GM21423 (cell line): ENCODE measurements around the gene CNST.
"Not testable (repeated sequence)": the region's sequence is repeated elsewhere in the genome, so short reads cannot be mapped to it uniquely, and the experiment has no call there.

Experiments
- ATAC-seq: cut with Tn5 transposase; IDR thresholded peaks from one replicate; pipeline ENCODE4 v1.9.1; 2021; ENCODE audit warnings: mild to moderate bottlenecking, moderate library complexity; ENCODE audit not compliant: unreplicated experiment

CNST gene

DNA sequence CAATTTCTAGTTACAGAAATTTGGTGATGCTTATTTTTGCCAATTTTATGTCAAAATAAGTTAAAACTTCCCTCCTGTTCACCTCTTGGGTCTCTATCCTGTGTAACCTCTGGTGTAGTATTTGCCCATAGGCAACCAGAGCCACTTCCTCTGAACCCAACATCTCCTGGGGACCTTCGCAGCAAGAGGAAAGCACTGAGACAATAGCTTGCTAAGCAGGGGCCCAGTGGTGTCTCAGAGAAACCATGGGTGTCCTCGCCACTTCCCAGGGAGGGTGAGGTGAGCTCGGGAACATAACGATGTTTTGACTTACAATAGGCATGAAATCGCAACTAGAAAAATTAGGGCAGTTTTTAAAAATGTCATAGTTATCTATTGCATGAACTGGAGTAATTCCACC, 101.5 kb downstream of the CNST start:
- ATAC-seq = no peak

DNA sequence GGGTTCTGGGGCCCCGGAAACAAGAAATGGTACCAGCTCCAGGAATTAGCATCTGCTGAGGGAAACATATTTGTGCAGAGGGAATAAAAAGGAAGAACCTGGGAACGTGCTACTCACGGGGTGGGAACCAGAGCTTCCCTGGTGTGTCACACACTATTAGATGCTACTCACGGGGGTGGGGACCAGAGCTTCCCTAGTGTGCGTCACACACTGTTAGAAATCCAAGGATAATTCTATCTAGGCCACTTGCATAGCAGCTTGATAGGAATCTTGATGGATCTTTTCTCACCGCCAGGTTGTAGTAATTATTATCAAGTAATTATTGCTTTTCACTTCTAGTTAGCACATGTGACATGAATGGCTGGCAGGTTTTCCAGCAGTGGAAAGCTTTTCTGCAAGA, 103.4 kb downstream of the CNST start:
- no peak for ATAC-seq

- no peak for ATAC-seq
Measured at GRCh38 chr1:246674049-246674448, 107.8 kb downstream of the CNST start.

DNA sequence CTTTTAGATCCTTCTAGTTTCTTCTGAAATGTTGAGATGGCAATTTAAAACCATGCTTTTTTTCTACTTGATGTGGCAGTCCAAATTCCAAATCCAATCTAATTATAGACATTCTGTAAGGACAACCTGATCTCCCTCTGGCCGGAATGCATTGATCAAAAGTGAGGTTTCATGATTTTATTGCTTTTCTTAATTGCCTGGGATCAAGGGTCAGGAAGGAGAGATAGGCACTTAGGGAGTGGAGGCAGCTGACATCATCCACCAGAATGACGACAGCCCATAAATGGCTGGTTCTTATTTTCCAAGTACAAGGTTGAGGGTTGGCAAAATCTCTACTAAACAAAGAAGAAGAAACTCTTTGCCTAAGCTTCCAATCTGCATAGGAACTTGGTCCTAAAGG, 111.6 kb downstream of the CNST start:
- no peak for ATAC-seq

DNA sequence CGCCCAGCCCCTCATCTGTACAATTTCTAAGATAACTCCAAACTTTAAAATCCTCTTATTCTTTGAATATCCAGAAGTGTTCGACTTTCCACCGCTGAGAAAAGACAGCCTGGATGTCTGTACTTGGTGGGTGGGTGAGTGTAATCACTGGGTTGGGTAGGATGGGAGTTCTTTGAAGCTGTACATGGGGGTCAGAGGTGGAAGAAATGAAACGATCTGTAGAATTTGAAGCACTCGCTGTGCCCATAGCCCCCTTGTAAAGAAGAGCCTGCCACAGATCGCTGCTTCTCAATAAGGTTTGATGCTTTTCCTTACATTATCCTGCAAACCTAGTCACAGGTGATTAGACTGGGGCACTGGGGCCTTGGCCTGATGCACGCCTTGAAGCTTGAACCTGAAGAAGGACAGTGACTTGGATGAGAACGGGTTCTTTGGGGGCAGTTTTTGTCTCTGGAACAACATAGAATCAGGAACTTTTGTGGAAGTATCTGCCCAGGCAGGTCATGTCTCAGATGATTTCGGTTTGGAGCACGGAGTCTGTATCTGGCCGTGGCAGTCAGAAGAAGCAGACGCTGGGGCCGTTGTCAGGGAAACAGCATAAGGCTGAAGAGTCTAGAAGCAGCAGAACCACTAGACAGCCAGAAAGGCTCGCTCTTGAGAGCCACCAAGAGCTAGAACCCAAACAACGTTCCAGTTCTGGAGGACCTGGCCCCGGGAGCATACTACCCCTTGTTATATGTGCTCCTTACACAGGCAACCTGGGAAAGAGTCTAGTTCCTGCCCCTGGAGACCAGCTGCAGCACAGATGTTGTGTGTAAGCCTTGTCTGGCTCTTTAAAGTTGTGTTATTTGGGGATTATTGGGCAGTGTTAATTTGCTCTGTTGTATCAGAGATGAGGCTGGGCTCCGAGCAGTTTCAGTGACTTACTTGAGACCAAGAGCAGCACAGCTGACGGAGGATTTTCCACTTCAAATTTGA, 112.8 kb downstream of the CNST start:
- ATAC-seq = no peak

- ATAC-seq = no peak
Measured at GRCh38 chr1:246679794-246680177, 113.5 kb downstream of the CNST start.

DNA sequence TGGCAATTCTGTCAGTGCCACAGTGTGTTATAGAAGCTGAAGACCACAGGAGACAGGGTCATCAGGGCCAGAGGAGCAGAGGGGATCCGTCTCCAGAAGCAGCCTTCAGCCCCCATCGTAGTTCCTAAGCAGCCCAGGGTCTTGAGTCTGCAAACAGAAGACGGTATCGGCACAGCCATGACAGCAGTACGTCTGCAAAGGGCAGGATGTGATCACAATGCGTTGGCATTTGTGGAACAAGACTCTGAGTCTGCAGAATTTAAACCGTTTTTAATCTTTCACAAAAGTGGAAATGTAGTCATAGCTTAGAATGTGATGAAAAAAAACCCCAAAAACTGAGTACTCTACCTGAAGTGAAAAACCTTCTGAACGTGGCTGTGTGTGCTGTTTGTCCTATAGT, 113.9 kb downstream of the CNST start:
- ATAC-seq = no peak

DNA sequence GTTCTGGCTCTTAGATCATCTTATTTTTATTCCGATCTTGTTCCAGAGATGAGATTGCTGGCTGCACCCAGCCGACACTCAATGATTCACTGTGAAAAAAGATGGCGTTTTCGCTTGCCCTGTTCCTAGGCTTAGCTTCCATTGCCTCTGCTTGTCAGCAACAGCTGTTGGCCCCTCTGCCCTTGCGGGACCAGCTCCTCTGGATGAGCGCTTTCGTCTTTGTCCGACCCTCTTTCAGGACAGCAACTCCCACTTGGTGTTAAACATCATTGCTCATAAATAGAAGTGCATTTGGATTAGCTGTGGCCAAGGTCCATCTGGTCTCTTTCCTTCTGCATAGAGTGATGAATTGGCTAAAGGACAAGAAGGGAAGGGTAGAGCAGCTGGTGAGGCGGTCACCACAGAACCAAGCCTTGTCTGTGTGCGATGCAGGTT, 114.5 kb downstream of the CNST start:
- ATAC-seq = no peak

DNA sequence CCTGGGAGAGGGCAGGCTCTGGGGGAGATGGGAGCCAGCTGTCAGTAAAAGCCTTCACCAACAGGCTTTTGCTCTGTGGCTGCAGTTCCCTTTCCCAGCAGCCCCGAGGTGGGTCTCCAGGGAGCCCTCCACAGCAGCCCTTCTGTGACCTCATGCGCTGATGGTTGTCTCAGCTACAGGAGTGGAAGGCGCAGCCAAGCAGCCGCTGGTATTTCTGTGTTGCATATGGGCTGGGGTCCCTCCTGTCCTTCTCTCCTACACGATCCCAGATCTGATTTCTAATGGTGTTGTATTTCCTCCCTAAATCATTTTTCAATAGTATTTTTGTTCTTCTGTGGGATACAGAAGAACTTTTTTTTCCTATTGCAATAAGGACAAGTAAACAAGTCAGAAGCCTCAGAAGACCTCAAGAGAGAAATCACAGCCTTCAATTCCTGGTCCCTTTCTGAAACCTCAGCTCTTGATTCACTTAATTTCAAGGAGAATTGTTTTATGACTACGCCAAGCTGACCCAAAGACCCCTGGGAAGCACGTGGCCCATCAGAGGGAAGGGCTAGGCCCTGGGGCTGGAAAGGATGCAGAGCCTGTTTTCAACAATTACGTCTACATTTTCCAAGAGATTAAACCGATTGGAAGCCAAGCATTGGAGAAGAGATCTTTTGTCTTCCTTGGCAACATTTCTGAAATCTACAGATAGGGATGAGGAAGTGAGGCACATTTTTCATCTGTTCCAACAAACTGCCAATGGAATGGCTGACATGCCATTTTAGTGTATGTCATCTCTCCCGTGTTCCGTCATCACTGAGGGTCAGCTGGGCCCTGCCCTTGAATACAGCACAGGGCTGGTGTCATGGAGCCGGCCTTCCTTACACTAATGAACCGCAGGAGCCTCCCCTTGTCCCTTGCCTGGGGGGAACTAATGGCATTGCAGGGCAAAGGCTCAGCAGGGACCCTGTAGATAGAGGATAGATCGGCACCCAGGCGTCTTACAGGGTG, 115.9 kb downstream of the CNST start:
- no peak for ATAC-seq

DNA sequence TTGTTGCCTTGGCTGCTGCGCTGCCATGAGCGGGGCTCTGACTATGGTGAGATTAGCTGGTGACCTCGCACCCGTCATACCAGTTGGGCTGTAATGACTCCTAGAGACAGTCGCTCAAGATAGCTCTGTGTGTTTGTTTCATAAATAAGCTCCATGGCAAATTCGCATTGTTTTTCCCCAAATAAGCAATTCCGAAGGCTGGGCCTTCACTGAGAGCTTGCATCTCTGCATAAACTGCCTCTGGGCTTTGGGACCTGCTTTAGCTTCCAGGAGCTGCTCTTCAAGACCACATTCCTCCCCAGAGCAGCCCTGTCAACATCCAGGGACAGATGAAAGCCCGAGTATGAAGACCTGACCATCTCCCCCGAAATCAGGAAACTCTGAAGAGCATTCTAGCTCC, 117.3 kb downstream of the CNST start:
- no peak for ATAC-seq

DNA sequence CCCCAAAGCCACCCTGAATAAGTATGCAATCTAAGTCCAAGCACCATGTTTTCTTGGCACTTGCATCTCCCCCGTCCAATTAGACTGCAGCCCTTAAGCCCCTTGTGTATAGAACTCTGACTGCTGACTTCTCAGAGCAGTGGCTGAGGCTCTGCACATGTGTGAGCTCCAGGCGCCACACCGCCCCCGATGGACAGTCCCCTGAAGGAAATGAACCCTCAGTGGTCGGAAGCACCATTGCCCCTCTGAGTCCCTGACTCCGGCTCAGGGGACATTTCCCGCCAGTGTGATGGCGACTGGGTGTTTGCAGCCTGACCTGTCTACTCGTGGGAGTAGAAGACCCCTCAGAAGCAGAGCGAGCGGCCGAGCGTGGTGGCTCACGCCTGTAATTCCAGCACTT, 120.7 kb downstream of the CNST start:
- ATAC-seq = no peak

DNA sequence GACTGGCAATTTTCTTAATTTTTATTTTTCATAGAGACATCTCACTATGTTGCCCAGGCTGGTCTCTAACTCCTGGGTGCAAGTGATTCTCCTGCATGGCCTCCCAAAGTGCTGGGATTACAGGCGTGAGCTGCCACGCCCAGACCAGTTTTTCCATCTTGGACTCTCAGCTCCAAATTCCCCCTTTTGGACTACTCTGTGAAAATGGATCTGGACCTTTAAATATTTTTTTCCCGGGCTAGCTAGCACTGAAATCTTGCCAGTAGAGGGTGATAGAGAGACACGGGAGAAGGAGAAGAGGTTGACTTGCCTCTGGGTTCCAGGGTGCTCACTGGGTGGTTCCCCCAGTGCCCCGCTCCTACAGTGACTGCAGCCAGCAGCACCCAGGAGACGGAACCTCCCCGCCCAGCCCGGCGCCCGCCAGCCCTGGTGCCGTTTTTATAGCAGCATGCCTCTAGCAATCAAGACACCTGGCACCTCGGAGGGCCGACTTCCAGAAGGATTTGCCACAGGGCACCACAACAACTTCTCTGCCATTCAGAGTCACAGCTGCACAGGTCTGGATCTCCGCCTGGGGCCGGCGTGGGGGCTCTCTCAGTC, 123.3 kb downstream of the CNST start:
- ATAC-seq = peak; percentile 97

DNA sequence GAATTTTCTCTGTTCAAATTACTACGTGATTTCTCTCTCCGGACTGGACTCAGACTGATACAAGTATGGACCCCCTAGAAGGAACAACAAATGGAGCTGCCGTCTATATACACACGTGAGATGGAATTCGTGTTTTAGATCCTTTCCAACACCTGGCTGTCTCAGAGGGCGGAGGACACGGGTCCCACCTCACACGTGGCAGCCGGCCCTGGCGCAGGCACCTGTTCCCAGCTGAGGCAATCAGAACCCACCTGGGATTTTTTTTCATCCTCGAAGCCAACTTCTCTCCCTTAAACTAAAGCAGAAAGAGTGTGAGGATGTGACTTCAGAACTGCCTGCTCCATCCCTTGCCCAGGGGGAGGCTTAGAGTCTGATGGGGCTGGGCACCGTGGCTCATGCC, 123.8 kb downstream of the CNST start:
- no peak for ATAC-seq

- no peak for ATAC-seq
Measured at GRCh38 chr1:246691622-246692495, 125.6 kb downstream of the CNST start.

DNA sequence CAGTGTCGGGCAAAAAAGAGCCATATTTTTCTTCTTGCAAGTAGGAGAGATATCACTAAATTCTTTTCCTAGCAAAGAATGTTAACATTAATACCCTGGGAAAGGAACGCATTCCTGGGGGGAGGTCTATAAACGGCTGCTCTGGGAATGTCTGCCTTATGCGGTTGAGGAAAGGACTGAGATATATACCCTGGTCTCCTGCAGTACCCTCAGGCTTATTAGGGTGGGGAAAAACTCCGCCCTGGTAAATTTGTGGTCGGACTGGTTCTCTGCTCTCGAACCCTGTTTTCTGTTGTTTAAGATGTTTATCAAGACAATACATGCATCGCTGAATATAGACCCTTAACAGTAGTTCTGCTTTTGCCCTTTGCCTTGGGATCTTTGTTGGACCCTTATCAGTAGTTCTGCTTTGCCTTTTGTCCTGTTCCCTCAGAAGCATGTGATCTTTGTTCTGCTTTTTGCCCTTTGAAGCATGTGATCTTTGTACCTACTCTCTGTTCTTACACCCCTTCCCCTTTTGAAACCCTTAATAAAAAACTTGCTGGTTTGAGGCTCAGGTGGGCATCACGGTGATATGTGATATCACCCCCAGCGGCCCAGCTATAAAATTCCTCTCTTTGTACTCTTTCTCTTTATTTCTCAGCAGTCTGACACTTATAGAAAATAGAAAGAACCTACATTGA, 128.1 kb downstream of the CNST start:
- ATAC-seq = not testable (repeated sequence)

DNA sequence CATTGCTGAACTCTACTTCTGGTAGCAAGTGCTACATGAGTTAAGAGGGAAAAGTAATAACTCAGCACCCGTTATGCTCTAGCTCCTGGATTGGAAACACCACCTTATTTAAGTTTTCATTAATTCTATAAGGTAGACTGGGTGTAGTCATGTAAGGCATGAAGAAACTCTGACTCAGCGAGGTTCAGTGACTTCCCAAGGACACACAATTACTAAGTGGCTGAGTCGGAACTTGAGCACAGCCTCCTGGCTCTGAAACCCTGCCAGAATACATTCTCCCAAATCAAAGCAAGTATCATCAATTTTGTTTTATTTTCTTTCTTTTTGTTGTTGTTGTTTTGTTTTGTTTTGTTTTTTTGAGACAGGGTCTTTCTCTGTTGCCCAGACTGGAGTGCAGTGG, 128.9 kb downstream of the CNST start:
- ATAC-seq = no peak

- no peak for ATAC-seq
Measured at GRCh38 chr1:246695666-246696065, 129.4 kb downstream of the CNST start.

DNA sequence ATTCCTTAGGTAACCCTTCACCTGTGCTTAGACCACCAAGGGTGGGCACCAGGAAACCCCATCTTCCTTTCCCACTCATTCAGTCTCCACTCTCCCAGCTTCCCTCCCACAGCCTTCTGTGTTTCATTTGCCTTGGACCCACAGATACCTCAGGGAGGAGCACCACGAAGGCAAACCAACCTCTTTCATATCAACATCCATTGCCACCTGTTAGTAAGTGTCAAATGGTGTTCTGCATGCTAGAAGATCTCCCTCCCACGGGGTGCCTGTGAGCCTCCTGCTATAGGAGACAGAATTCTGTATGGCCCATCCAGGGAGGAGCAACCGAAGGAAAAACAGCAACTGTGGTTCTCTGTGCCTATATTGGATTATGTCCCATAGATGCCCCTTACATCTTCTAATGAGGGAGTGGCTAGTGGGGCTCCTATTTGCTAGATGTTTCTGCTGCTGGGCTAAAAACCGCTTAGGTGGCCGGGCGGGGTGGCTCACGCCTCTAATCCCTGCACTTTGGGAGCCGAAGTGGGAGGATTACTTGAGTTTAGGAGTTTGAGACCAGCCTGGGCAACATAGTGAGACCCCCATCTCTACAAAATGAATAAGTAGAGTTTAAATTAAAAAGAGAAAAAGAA, 132.3 kb downstream of the CNST start:
- ATAC-seq = no peak

DNA sequence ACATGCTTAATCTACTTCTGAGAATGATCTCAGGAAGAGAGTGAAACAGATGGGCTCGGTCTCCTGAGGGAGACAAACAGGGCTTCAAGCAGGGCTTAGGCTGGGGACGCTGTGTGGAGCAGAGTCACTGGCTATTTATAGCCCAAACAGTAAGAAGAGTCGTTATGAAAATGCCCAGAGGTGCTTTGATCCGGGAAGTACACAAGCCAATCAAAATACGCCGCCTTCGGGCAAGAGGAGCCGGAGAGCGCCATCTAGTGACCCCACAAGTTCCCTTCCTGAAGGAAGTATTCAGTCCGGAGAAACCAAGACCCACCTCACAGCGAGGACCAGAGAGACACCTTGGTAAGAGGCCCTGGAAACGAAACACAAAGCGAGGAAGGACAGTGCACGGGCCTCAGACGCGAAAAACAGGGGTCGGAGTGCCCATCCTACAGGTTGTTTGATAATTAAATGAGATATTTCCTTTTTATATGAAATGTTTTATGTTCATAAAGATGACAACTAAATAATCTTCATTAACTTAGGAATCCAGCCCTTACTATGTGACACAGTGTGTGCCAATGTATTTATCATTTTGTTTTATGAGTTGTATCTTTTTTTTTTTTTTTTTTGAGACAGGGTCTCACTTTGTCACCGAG, 133.0 kb downstream of the CNST start:
- ATAC-seq = peak; percentile 96
